ENCODE measurements around the gene MNAT1.

The MNAT1 gene

GRCh38 chr14:60735416-60735815 is 855 bp downstream of the MNAT1 start:
- in situ Hi-C loops (cut with MboI; ENCODE audit: low pct_unique_long_range_greater_than_20kb, low sequenced_read_pairs, unreplicated experiment) = no loop called here
- no peak for TF ChIP-seq CTCF (IDR thresholded peaks at IDR 0.05; ENCODE audit: extremely low read depth, insufficient read depth, missing control alignments)
- no peak for DNase-seq (ENCODE audit: low spot score)

- in situ Hi-C loops (cut with MboI; ENCODE audit: low pct_unique_long_range_greater_than_20kb, low sequenced_read_pairs, unreplicated experiment) = no loop called here
- DNase-seq (ENCODE audit: low spot score) = no peak
- no peak for TF ChIP-seq CTCF (IDR thresholded peaks at IDR 0.05; ENCODE audit: extremely low read depth, insufficient read depth, missing control alignments)
Observed at GRCh38 chr14:60736494-60736893, 1.9 kb downstream of the MNAT1 start.

- TF ChIP-seq CTCF (IDR thresholded peaks at IDR 0.05; ENCODE audit: extremely low read depth, insufficient read depth, missing control alignments) = no peak
- DNase-seq (ENCODE audit: low spot score) = no peak
- in situ Hi-C loops (cut with MboI; ENCODE audit: low pct_unique_long_range_greater_than_20kb, low sequenced_read_pairs, unreplicated experiment) = no loop called here
Observed at GRCh38 chr14:60738843-60739508, 4.4 kb downstream of the MNAT1 start.

GRCh38 chr14:60744566-60744965 is 10.0 kb downstream of the MNAT1 start:
- in situ Hi-C loops (cut with MboI; ENCODE audit: low pct_unique_long_range_greater_than_20kb, low sequenced_read_pairs, unreplicated experiment) = no loop called here
- DNase-seq (ENCODE audit: low spot score) = no peak

GRCh38 chr14:60753264-60754119 is 18.9 kb downstream of the MNAT1 start:
- no peak for TF ChIP-seq CTCF (IDR thresholded peaks at IDR 0.05; ENCODE audit: extremely low read depth, insufficient read depth, missing control alignments)
- peak; percentile 81 for DNase-seq (ENCODE audit: low spot score)
- in situ Hi-C loops (cut with MboI; ENCODE audit: low pct_unique_long_range_greater_than_20kb, low sequenced_read_pairs, unreplicated experiment) = no loop called here

More at GRCh38 chr14:60744566-60744965, 10.0 kb downstream of the MNAT1 start:
- TF ChIP-seq CTCF (IDR thresholded peaks at IDR 0.05; ENCODE audit: extremely low read depth, insufficient read depth, missing control alignments) = no peak

GRCh38 chr14:60756847-60757246 is 22.3 kb downstream of the MNAT1 start:
- no peak for TF ChIP-seq CTCF (IDR thresholded peaks at IDR 0.05; ENCODE audit: extremely low read depth, insufficient read depth, missing control alignments)
- in situ Hi-C loops (cut with MboI; ENCODE audit: low pct_unique_long_range_greater_than_20kb, low sequenced_read_pairs, unreplicated experiment) = no loop called here
- no peak for DNase-seq (ENCODE audit: low spot score)
